H9 (cell line): Measurements from ENCODE around the gene UBAP1. TPM values are rescaled to one million over a fixed set of nuclear protein-coding genes. Genes with fewer than 3 reads are reported as not detected.

Experiments
- DNase-seq: peaks from one replicate; pipeline ENCODE4 v3.0.0-alpha.2; 2017
- H2AFZ ChIP-seq: one replicate; pipeline ENCODE4 v1.6.1; 2013; ENCODE audit warnings: mild to moderate bottlenecking, low read length, control low read depth, moderate library complexity
- H2AK5ac ChIP-seq: 2 replicates; pipeline ENCODE4 v1.6.1; 2013; ENCODE audit warnings: low read length, control low read depth, mixed read lengths; ENCODE audit not compliant: insufficient read length
- H2BK120ac ChIP-seq: one replicate; pipeline ENCODE4 v1.6.1; 2013; ENCODE audit warnings: low read depth, mild to moderate bottlenecking, low read length, control low read depth, inconsistent platforms; ENCODE audit not compliant: poor library complexity, severe bottlenecking
- H2BK12ac ChIP-seq: 2 replicates; pipeline ENCODE4 v1.6.1; 2013; ENCODE audit warnings: low read length, control low read depth, mixed read lengths, low read depth; ENCODE audit not compliant: insufficient read length
- H2BK15ac ChIP-seq: 2 replicates; pipeline ENCODE4 v1.6.1; 2013; ENCODE audit warnings: low read depth, low read length, control low read depth
- H2BK20ac ChIP-seq: one replicate; pipeline ENCODE4 v1.6.1; 2013; ENCODE audit warnings: low read depth, mild to moderate bottlenecking, low read length, control low read depth, inconsistent platforms; ENCODE audit not compliant: poor library complexity, severe bottlenecking
- H2BK5ac ChIP-seq: 2 replicates; pipeline ENCODE4 v1.6.1; 2013; ENCODE audit warnings: low read length, control low read depth, mixed read lengths; ENCODE audit not compliant: insufficient read length
- H3K14ac ChIP-seq: 2 replicates; pipeline ENCODE4 v1.6.1; 2013; ENCODE audit warnings: low read length, control low read depth; ENCODE audit not compliant: insufficient read depth
- H3K18ac ChIP-seq: 2 replicates; pipeline ENCODE4 v1.6.1; 2013; ENCODE audit warnings: low read depth, mild to moderate bottlenecking, mixed read lengths, low read length, control low read depth; ENCODE audit not compliant: insufficient read length
- H3K23ac ChIP-seq: 2 replicates; pipeline ENCODE4 v1.6.1; 2013; ENCODE audit warnings: low read length, control low read depth, mixed read lengths, low read depth; ENCODE audit not compliant: insufficient read length
- H3K23me2 ChIP-seq: 2 replicates; pipeline ENCODE4 v1.6.1; 2013; ENCODE audit warnings: low read depth, mild to moderate bottlenecking, mixed read lengths, low read length, control low read depth; ENCODE audit not compliant: insufficient read length, poor library complexity, severe bottlenecking
- H3K27ac ChIP-seq: 2 replicates; pipeline ENCODE4 v1.5.1; 2013; ENCODE audit warnings: low read length, control low read depth, mixed read lengths, low read depth; ENCODE audit not compliant: insufficient read length
- H3K27me3 ChIP-seq: 2 replicates; pipeline ENCODE4 v1.6.1; 2013; ENCODE audit warnings: low read length, control low read depth, inconsistent platforms; ENCODE audit not compliant: insufficient read depth
- H3K4ac ChIP-seq: 2 replicates; pipeline ENCODE4 v1.6.1; 2013; ENCODE audit warnings: low read depth, mild to moderate bottlenecking, control low read depth, inconsistent platforms, low read length, moderate library complexity
- H3K4me1 ChIP-seq: 2 replicates; pipeline ENCODE4 v1.6.1; 2013; ENCODE audit warnings: low read length, control low read depth, inconsistent platforms; ENCODE audit not compliant: insufficient read depth
- H3K4me2 ChIP-seq: 2 replicates; pipeline ENCODE4 v1.6.1; 2013; ENCODE audit warnings: low read length, control low read depth, mixed read lengths; ENCODE audit not compliant: insufficient read length, insufficient read depth
- H3K56ac ChIP-seq: 2 replicates; pipeline ENCODE4 v1.6.1; 2013; ENCODE audit warnings: low read depth, mild to moderate bottlenecking, mixed read lengths, low read length, control low read depth; ENCODE audit not compliant: insufficient read length
- H3K79me1 ChIP-seq: 2 replicates; pipeline ENCODE4 v1.6.1; 2013; ENCODE audit warnings: low read depth, mild to moderate bottlenecking, moderate library complexity, low read length, control low read depth, inconsistent platforms; ENCODE audit not compliant: insufficient read depth, poor library complexity, severe bottlenecking
- H3K79me2 ChIP-seq: 2 replicates; pipeline ENCODE4 v1.6.1; 2013; ENCODE audit warnings: low read length, control low read depth, inconsistent platforms; ENCODE audit not compliant: insufficient read depth
- H3K9ac ChIP-seq: 2 replicates; pipeline ENCODE4 v1.6.1; 2013; ENCODE audit warnings: low read length, control low read depth, mixed read lengths; ENCODE audit not compliant: insufficient read length; ENCODE audit errors: extremely low read depth
- H3K9me3 ChIP-seq: one replicate; pipeline ENCODE4 v1.6.1; 2013; ENCODE audit warnings: low read depth, low read length, inconsistent platforms; ENCODE audit not compliant: control insufficient read depth
- H3T11ph ChIP-seq: one replicate; pipeline ENCODE4 v1.6.1; 2013; ENCODE audit warnings: mild to moderate bottlenecking, low read length, control low read depth, inconsistent platforms
- H4K20me1 ChIP-seq: one replicate; pipeline ENCODE4 v1.6.1; 2013; ENCODE audit not compliant: control insufficient read depth, insufficient read length, insufficient read depth
- H4K5ac ChIP-seq: 2 replicates; pipeline ENCODE4 v1.6.1; 2013; ENCODE audit warnings: low read depth, mild to moderate bottlenecking, mixed read lengths, low read length, control low read depth; ENCODE audit not compliant: insufficient read length
- H4K8ac ChIP-seq: replicated peaks from 2 replicates; pipeline ENCODE4 v1.6.1; 2013; ENCODE audit warnings: low read length, control low read depth, mixed read lengths, low read depth; ENCODE audit not compliant: insufficient read length
- H4K91ac ChIP-seq: 2 replicates; pipeline ENCODE4 v1.6.1; 2013; ENCODE audit warnings: low read depth, mild to moderate bottlenecking, moderate library complexity, mixed read lengths, low read length, control low read depth; ENCODE audit not compliant: insufficient read length
- H3K27ac Mint-ChIP-seq, 3 experiments: 2 replicates in 2 of 3; 3 replicates in 1 of 3; pipeline ENCODE4 v1.8.0; 2020 to 2021; ENCODE audit warnings: mixed read lengths in 3 of 3, mild to moderate bottlenecking in 1 of 3, moderate library complexity in 1 of 3
- H3K27me3 Mint-ChIP-seq: 2 replicates; pipeline ENCODE4 v1.8.0; 2021; ENCODE audit warnings: low read depth, mild to moderate bottlenecking, moderate library complexity, mixed read lengths
- H3K36me3 Mint-ChIP-seq, 3 experiments: 2 replicates in 2 of 3; 3 replicates in 1 of 3; pipeline ENCODE4 v1.8.0; 2020 to 2021; ENCODE audit warnings: low read depth in 3 of 3, mixed read lengths in 3 of 3; ENCODE audit not compliant: insufficient read depth in 1 of 3
- H3K4me1 Mint-ChIP-seq, 2 experiments: 2 replicates each; pipeline ENCODE4 v1.8.0; 2020; ENCODE audit warnings: mixed read lengths in 2 of 2
- H3K4me3 Mint-ChIP-seq, 2 experiments: 2 replicates in 1 of 2; 3 replicates in 1 of 2; pipeline ENCODE4 v1.8.0; 2020 to 2021; ENCODE audit warnings: mild to moderate bottlenecking in 2 of 2, mixed read lengths in 2 of 2, moderate library complexity in 1 of 2
- H3K9me3 Mint-ChIP-seq, 2 experiments: 2 replicates in 1 of 2; 3 replicates in 1 of 2; pipeline ENCODE4 v1.8.0; 2020; ENCODE audit warnings: mild to moderate bottlenecking in 2 of 2, mixed read lengths in 2 of 2, moderate library complexity in 1 of 2
- WGBS: extraction: QIAGEN DNeasy Blood & Tissue Kit; methylation state at CpG from one replicate; pipeline ENCODE4 v1.1.7; 2013; ENCODE audit warnings: missing lambda C conversion rate, low lambda C conversion rate, mixed read lengths; ENCODE audit not compliant: insufficient read length; ENCODE audit errors: extremely low coverage; 5-methylcytosine and 5-hydroxymethylcytosine counted together
- total RNA-seq: library from RNA; stranded (reverse); gene quantifications from 2 replicates; pipeline ENCODE4 v1.2.1, GENCODE V29; 2021
- TF ChIP-seq, protein P1 (sequence below): fragments of 200-600 bp; sonication (generic); conservative IDR thresholded peaks from 3 replicates; pipeline ENCODE4 v1.8.0; 2021; ENCODE audit warnings: antibody characterized with exemption, mild to moderate bottlenecking

UBAP1 gene
- total RNA-seq, 1 experiment from 2014 or later, result 32.6 TPM

DNA sequence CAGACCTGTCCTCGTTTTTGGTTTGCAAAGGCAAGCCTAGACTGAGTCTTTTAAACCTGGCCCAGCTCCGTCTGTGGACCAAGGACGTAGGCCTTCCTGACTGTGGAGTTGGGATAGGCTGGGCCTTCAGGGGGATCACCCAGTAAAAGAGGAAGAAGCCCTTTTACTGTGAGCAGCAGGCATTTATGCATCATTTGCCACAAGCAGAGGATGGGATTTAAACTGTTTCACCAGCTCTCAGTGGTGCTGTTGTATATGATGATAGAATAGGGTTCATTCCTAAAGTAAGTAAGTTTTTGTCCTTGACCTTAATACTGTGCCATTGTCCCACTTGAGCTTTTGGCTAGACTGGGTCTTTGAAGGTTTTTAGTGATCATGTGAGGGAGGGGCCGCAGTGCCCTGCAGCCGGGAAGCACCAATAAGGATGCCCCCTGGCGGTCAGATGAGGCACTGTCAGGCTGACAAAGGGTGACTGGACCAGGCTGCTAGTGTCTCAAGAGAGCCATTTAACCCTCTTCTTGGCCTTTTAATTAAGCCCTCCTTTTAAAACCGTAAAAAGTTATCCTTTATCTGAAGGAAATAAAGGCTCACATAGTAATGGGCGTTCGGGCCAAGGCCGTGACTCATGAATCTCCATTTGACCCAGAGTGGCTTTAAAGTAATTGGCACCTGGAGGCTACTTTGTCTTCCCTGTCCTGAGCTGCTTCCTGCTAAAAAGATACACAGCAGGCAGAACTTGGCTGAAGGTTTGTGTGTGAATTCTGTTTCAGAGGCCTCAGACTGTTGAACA is 74.0 kb downstream of the UBAP1 start:
- Histone ChIP-seq H3K56ac (no peak overlapping the region), H2BK120ac (no peak overlapping the region), H3K23me2 (no peaks in the 10 kb centered on the region), H2BK15ac (no peak overlapping the region), H2BK12ac (no peak overlapping the region), H3K4me1 (no peaks in the 10 kb centered on the region), H3K9me3 (no peaks in the 10 kb centered on the region), H3K79me1 (no peaks in the 10 kb centered on the region), H2BK20ac (no peak overlapping the region), H2AK5ac (no peak overlapping the region), H3K27ac (no peak overlapping the region), H3K14ac (no peak overlapping the region), H4K20me1 (peaks cover 2% of the 10 kb centered on the region), H3K4me2 (no peak overlapping the region), H3K27me3 (no peaks in the 10 kb centered on the region), H2AFZ (no peak overlapping the region), H3K23ac (no peak overlapping the region), H3T11ph (no peak overlapping the region), H3K18ac (no peak overlapping the region), H3K79me2 (no peaks in the 10 kb centered on the region), H3K4ac (no peak overlapping the region), H4K5ac (no peak overlapping the region), H3K9ac (no peak overlapping the region), H2BK5ac (no peak overlapping the region), H4K91ac (no peak overlapping the region), H4K8ac (no peak overlapping the region)
- Mint-ChIP-seq H3K27me3 (no peaks in the 10 kb centered on the region), H3K9me3 (no peaks in the 10 kb centered on the region), H3K27ac (peak overlapping the region in 1 of 3 experiments; percentile 68; a peak in 4 of 7 replicates), H3K4me1 (no peaks in the 10 kb centered on the region), H3K4me3 (no peak overlapping the region), H3K36me3 (peaks cover 10 to 36% (median 28%) of the 10 kb centered on the region in 3 experiments)
- TF ChIP-seq, protein P1, sequence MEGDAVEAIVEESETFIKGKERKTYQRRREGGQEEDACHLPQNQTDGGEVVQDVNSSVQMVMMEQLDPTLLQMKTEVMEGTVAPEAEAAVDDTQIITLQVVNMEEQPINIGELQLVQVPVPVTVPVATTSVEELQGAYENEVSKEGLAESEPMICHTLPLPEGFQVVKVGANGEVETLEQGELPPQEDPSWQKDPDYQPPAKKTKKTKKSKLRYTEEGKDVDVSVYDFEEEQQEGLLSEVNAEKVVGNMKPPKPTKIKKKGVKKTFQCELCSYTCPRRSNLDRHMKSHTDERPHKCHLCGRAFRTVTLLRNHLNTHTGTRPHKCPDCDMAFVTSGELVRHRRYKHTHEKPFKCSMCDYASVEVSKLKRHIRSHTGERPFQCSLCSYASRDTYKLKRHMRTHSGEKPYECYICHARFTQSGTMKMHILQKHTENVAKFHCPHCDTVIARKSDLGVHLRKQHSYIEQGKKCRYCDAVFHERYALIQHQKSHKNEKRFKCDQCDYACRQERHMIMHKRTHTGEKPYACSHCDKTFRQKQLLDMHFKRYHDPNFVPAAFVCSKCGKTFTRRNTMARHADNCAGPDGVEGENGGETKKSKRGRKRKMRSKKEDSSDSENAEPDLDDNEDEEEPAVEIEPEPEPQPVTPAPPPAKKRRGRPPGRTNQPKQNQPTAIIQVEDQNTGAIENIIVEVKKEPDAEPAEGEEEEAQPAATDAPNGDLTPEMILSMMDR, result peak; percentile 98
- DNase-seq, result peak; percentile 79
- no CpG with 5 or more reads among the region's 10 CpGs for WGBS
